ENCODE measurements around the gene SAT2. TPM values are rescaled to one million over a fixed set of nuclear protein-coding genes. Genes with fewer than 3 reads are reported as not detected.

Gene SAT2
- total RNA-seq, 1 donor from 2014 or later, result 34.6 TPM

DNA sequence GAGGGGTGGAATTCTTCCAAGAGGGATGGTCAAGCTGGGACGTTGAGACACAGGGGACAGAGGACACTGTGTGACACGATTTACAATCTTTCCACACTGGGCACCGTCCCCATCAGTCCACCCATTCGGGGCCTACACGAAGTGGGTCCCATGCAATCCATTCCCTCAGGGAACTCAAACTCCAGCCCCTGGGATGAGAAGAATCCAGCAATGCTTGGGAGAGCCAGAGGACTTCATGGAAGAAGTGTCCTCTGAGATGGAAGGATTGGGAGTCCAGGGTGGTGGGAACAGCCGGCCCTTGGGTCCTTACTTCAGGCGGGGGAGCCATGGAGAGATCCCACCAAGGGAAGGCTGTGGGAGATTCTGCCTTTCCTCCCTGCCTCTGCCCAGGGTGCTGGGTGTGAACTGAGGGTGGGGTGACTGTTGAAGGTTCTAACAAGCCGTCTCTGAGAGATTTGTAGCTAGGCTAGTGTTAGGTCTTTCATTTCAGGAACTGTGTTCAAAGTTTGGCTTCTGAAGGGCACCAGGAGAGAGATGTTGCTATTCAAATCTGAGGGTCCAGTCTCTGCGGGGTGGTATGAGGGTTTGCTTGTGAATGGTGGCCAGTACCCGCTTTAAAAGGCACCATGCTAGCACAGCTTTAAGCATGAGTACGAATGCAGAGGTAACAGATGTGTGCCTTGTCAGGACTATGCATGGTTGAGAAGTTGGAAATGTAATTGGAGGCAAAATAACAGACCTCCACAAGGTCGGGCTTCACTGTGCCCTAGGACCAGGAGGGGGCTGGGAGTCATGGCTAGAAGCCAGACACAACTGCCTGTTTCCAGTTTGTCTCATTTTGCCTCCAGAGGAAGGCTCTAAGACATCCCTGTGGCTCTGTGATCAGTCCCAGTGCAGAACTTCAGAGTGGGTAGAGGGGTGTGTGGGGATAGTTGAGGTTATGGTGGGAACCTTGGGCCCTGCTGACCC, 25.1 kb upstream of the SAT2 start:
- H3K4me3 Mint-ChIP-seq, result peak overlapping the region; percentile 91
- peaks cover 17% of the 10 kb centered on the region for H3K36me3 Mint-ChIP-seq
- H3K27me3 ChIP-seq, result peaks cover 37% of the 10 kb centered on the region
- H3K4me3 ChIP-seq, result no peak overlapping the region
- no peak for DNase-seq (ENCODE audit: low spot score)
- peaks cover 44% of the 10 kb centered on the region for H3K4me1 Mint-ChIP-seq
- peak overlapping the region; percentile 98 for H3K4me2 ChIP-seq
- H4K20me1 ChIP-seq (ENCODE audit: low read depth), result no peaks in the 10 kb centered on the region
- H3K27ac ChIP-seq, result no peak overlapping the region
- H3K36me3 ChIP-seq, result no peaks in the 10 kb centered on the region
- H3F3A ChIP-seq (ENCODE audit: low read depth), result peaks cover 44% of the 10 kb centered on the region
- H3K79me2 ChIP-seq (ENCODE audit: low read depth), result no peaks in the 10 kb centered on the region
- H2AFZ ChIP-seq (replicated peaks), result no peak overlapping the region
- no peak overlapping the region for H3K9ac ChIP-seq
- no peak overlapping the region for H3K27ac Mint-ChIP-seq
- H3K9me3 ChIP-seq (ENCODE audit: low read depth), result no peaks in the 10 kb centered on the region
- peaks cover 8% of the 10 kb centered on the region for H3K4me1 ChIP-seq
- no peaks in the 10 kb centered on the region for H3K9me3 Mint-ChIP-seq
- TF ChIP-seq EZH2phosphoT487 (IDR thresholded peaks at IDR 0.05) (no peak), EZH2 (IDR thresholded peaks at IDR 0.05) (no peak)
- TF ChIP-seq, protein P1, sequence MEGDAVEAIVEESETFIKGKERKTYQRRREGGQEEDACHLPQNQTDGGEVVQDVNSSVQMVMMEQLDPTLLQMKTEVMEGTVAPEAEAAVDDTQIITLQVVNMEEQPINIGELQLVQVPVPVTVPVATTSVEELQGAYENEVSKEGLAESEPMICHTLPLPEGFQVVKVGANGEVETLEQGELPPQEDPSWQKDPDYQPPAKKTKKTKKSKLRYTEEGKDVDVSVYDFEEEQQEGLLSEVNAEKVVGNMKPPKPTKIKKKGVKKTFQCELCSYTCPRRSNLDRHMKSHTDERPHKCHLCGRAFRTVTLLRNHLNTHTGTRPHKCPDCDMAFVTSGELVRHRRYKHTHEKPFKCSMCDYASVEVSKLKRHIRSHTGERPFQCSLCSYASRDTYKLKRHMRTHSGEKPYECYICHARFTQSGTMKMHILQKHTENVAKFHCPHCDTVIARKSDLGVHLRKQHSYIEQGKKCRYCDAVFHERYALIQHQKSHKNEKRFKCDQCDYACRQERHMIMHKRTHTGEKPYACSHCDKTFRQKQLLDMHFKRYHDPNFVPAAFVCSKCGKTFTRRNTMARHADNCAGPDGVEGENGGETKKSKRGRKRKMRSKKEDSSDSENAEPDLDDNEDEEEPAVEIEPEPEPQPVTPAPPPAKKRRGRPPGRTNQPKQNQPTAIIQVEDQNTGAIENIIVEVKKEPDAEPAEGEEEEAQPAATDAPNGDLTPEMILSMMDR (IDR thresholded peaks at IDR 0.05), result no peak
- H3K27me3 Mint-ChIP-seq (ENCODE audit: insufficient read depth, low read depth), result peaks cover 16% of the 10 kb centered on the region

DNA sequence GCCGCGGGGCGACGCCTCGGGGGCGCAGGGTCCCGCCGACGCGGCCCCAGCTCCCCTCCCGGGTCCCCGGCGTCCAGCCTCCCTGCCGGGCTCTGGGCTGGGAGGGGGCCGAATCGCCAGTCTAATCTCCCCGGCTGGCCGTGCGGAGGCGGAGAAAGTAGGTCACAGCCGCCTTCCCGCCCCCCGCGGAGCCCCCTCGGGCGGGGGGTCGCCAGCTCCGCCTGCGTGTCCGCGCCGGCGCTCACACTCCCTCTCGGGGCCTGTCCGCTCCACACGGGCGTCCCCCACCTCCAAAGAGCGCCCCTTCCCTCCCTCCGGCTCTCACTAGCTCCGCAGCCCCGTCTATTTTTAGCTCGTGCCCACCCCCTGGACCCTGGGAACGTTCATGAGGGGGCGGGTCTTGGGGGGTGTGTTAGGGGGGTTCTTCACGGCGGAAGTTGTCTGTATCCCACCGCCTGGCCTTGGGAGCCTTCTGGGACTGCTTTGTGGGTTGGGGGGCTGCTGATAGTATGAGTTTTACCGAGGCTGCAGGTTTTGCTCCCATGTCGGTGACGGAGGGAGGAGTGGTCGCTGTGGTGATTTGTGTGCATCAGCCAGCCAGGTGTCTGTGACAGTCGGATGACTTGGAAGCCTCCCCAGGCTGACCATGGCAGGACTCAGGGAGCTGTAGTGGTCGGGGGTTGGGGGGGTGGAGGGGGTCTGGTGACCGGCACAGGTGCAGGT, 24.2 kb upstream of the SAT2 start:
- Histone ChIP-seq H2AFZ (replicated peaks) (peak overlapping the region; percentile 55), H3K4me3 (peak overlapping the region; percentile 78), H3F3A (ENCODE audit: low read depth) (peaks cover 36% of the 10 kb centered on the region), H3K4me2 (peak overlapping the region; percentile 98), H3K79me2 (ENCODE audit: low read depth) (no peaks in the 10 kb centered on the region), H3K9ac (no peak overlapping the region), H4K20me1 (ENCODE audit: low read depth) (no peaks in the 10 kb centered on the region), H3K9me3 (ENCODE audit: low read depth) (no peaks in the 10 kb centered on the region), H3K27me3 (peaks cover 37% of the 10 kb centered on the region), H3K4me1 (peaks cover 1% of the 10 kb centered on the region), H3K27ac (no peak overlapping the region), H3K36me3 (no peaks in the 10 kb centered on the region)
- Mint-ChIP-seq H3K4me3 (peak overlapping the region; percentile 91), H3K27ac (peak overlapping the region; percentile 69), H3K9me3 (no peaks in the 10 kb centered on the region), H3K4me1 (peaks cover 37% of the 10 kb centered on the region), H3K27me3 (ENCODE audit: insufficient read depth, low read depth) (peaks cover 16% of the 10 kb centered on the region), H3K36me3 (peaks cover 17% of the 10 kb centered on the region)
- no peak for TF ChIP-seq EZH2 (IDR thresholded peaks at IDR 0.05)
- TF ChIP-seq EZH2phosphoT487 (IDR thresholded peaks at IDR 0.05), result no peak
- TF ChIP-seq, protein P1 (IDR thresholded peaks at IDR 0.05), result peak; percentile 10
- DNase-seq (ENCODE audit: low spot score), result peak; percentile 70

- peaks cover 14% of the 10 kb centered on the region for H3K36me3 Mint-ChIP-seq
- peak overlapping the region; percentile 91 for H3K4me3 Mint-ChIP-seq
- no peaks in the 10 kb centered on the region for H3K4me1 ChIP-seq
- H3K9me3 Mint-ChIP-seq, result no peaks in the 10 kb centered on the region
- no peaks in the 10 kb centered on the region for H3K9me3 ChIP-seq (ENCODE audit: low read depth)
- no peaks in the 10 kb centered on the region for H4K20me1 ChIP-seq (ENCODE audit: low read depth)
- H3K4me1 Mint-ChIP-seq, result peaks cover 33% of the 10 kb centered on the region
- peak overlapping the region; percentile 98 for H3K4me2 ChIP-seq
- peaks cover 31% of the 10 kb centered on the region for H3F3A ChIP-seq (ENCODE audit: low read depth)
- no peak for DNase-seq (ENCODE audit: low spot score)
- no peak overlapping the region for H3K27ac ChIP-seq
- H3K79me2 ChIP-seq (ENCODE audit: low read depth), result no peaks in the 10 kb centered on the region
- H2AFZ ChIP-seq (replicated peaks), result peak overlapping the region; percentile 55
- H3K27ac Mint-ChIP-seq, result no peak overlapping the region
- peak overlapping the region; percentile 78 for H3K4me3 ChIP-seq
- no peaks in the 10 kb centered on the region for H3K36me3 ChIP-seq
- TF ChIP-seq EZH2 (IDR thresholded peaks at IDR 0.05) (peak; percentile 45), EZH2phosphoT487 (IDR thresholded peaks at IDR 0.05) (no peak)
- TF ChIP-seq, protein P1 (IDR thresholded peaks at IDR 0.05), result no peak
- no peak overlapping the region for H3K9ac ChIP-seq
- peaks cover 37% of the 10 kb centered on the region for H3K27me3 ChIP-seq
- peaks cover 16% of the 10 kb centered on the region for H3K27me3 Mint-ChIP-seq (ENCODE audit: insufficient read depth, low read depth)
These were observed 23.6 kb upstream of the SAT2 start for GRCh38 chr17:7651097-7651664.

All from neural progenitor cell (in vitro differentiated cells).